ENCODE results near the gene MORC2. TPM values are rescaled to one million over a fixed set of nuclear protein-coding genes. Genes with fewer than 3 reads are reported as not detected.

The MORC2 gene
- total and polyA plus RNA-seq, 2 experiments from 2014 or later = 19.4 to 30.3 TPM

GRCh38 chr22:30903876-30904460, 64.6 kb downstream of the MORC2 start:
- peaks cover 6% of the 10 kb centered on the region for H3K36me3 ChIP-seq
- no peaks in the 10 kb centered on the region for H3K9me3 ChIP-seq (ENCODE audit: low read depth)
- no peak for DNase-seq (ENCODE audit: low read depth in 1 of 2, low spot score in 1 of 2)
- H3K27me3 ChIP-seq = no peaks in the 10 kb centered on the region
- H3K4me3 ChIP-seq = no peak overlapping the region
- peak overlapping the region; percentile 30 for H3K27ac ChIP-seq
- H3K4me1 ChIP-seq (ENCODE audit: low read depth) = no peaks in the 10 kb centered on the region
- no peak for TF ChIP-seq CTCF (IDR thresholded peaks at IDR 0.05; ENCODE audit: low read depth, low read length)

DNA sequence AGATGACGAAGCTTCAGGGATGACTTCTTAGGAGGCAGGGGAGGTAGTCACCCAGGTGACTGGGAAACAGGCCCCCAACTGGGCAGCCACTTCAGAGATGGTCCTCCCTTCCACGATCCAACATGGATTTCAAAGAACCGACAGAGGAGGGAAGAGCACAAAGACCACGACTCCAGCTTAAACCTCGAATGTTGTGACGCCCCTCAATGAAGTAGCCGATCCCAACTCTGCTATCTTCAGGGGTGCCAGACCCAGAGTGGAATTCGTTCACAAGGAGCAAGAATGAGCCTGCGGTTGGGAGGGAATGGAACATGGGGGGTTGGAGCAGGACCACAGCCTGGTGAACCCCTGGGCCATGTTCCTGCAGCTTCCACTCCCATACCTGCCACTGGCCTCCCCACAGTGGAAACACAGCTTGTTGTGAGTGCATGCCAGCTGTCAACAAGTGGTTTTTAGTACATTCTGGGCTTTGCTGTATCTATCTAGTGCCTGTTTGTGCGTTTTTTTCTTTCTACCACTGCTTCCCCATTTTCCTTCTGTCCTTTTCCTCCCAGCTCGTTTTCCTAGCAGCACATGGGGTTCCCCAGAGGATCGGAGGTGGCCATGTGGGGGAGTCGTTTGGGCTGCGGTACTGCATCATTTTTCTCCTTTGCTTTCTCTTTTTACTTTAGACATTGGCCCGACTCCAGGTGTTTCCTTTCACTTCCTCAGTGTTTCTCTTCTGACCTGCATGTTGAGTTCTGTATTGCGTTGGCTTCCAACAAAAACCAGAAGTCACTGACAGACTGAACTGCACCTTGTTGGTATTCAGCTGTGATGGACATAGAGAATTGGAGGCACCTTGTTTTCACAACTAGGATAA, 65.8 kb downstream of the MORC2 start:
- H3K27ac ChIP-seq = no peak overlapping the region
- H3K27me3 ChIP-seq = no peaks in the 10 kb centered on the region
- H3K4me3 ChIP-seq = no peak overlapping the region
- peaks cover 6% of the 10 kb centered on the region for H3K36me3 ChIP-seq
- no peaks in the 10 kb centered on the region for H3K4me1 ChIP-seq (ENCODE audit: low read depth)
- no peak for TF ChIP-seq CTCF (IDR thresholded peaks at IDR 0.05; ENCODE audit: low read depth, low read length)
- H3K9me3 ChIP-seq (ENCODE audit: low read depth) = no peaks in the 10 kb centered on the region
- peak in 1 of 2 donors; percentile 31 for DNase-seq (ENCODE audit: low read depth in 1 of 2, low spot score in 1 of 2)

DNA sequence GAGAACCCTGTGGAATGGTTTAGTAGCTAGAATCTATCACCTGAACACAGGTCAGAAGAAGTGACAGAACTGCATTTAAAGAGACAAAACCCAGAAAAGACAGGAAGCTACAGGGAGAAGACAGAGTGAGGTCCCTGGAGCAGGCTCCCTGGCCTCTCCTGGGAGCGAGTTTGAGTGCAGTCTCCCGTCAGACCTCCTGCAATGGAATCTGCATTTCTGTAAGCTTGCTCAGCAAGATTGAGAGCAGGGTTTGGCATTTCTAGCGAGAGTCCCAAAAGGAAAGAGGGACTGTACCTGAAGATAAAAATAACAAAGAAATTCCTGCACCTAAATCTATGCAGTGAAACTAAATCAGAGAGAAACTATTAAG, 74.2 kb downstream of the MORC2 start:
- Histone ChIP-seq H3K27me3 (no peaks in the 10 kb centered on the region), H3K36me3 (no peaks in the 10 kb centered on the region), H3K27ac (no peak overlapping the region), H3K4me3 (no peak overlapping the region), H3K9me3 (ENCODE audit: low read depth) (no peaks in the 10 kb centered on the region), H3K4me1 (ENCODE audit: low read depth) (no peaks in the 10 kb centered on the region)
- no peak for TF ChIP-seq CTCF (IDR thresholded peaks at IDR 0.05; ENCODE audit: low read depth, low read length)
- DNase-seq (ENCODE audit: low read depth in 1 of 2, low spot score in 1 of 2) = no peak

GRCh38 chr22:30893434-30894370, 74.9 kb downstream of the MORC2 start:
- Histone ChIP-seq H3K27me3 (no peaks in the 10 kb centered on the region), H3K9me3 (ENCODE audit: low read depth) (no peaks in the 10 kb centered on the region), H3K36me3 (no peaks in the 10 kb centered on the region), H3K4me3 (no peak overlapping the region), H3K27ac (no peak overlapping the region), H3K4me1 (ENCODE audit: low read depth) (no peaks in the 10 kb centered on the region)
- no peak for TF ChIP-seq CTCF (IDR thresholded peaks at IDR 0.05; ENCODE audit: low read depth, low read length)
- no peak for DNase-seq (ENCODE audit: low read depth in 1 of 2, low spot score in 1 of 2)

DNA sequence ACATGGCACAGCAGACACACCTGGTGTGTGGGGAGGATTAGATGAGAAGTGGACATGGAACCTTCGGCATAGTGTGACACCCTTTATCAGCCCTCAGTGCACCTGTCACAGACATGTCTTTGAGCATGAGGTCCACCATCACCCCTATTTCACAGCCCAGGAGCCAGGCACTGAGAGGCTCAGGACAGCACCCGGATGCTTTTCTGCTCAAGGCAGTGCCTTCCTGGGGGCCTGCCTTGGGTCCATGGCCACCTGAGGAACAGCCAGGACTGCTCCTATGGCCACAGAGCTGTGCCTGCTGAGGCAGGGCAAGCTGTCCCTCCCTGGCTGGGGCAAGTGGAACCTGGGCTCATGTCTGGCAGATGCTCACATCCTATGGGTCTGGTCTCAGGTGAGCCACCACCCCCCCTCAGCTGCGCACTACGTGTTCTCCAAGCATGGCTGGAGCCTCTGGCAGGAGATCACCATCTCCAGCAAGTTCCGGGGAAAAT, 75.8 kb downstream of the MORC2 start:
- H3K27me3 ChIP-seq = no peaks in the 10 kb centered on the region
- no peaks in the 10 kb centered on the region for H3K36me3 ChIP-seq
- no peak overlapping the region for H3K4me3 ChIP-seq
- no peak for TF ChIP-seq CTCF (IDR thresholded peaks at IDR 0.05; ENCODE audit: low read depth, low read length)
- no peaks in the 10 kb centered on the region for H3K4me1 ChIP-seq (ENCODE audit: low read depth)
- H3K27ac ChIP-seq = no peak overlapping the region
- no peaks in the 10 kb centered on the region for H3K9me3 ChIP-seq (ENCODE audit: low read depth)
- no peak for DNase-seq (ENCODE audit: low read depth in 1 of 2, low spot score in 1 of 2)

All from cardiac muscle cell (in vitro differentiated cells and primary cell).